ENCODE measurements around the gene RFT1.

- TF ChIP-seq CTCF (IDR thresholded peaks at IDR 0.05; ENCODE audit: low read length) = no peak
- no peak for TF ChIP-seq EZH2 (optimal IDR thresholded peaks at IDR 0.05; ENCODE audit: low read depth, low read length)
- TF ChIP-seq EZH2phosphoT487 (IDR thresholded peaks at IDR 0.05; ENCODE audit: low read length) = no peak
Measured at GRCh38 chr3:53080612-53081205, 49.5 kb downstream of the RFT1 start.
